ENCODE data around the gene HAUS2. TPM values are rescaled to one million over a fixed set of nuclear protein-coding genes. Genes with fewer than 3 reads are reported as not detected.

Gene HAUS2
- total RNA-seq, 1 experiment from 2014 or later, result 42.4 TPM

Other genes with a start within 250 kb of the HAUS2 start
- 0.31 TPM for gene CAPN3, start 189.3 kb upstream of the HAUS2 start, total RNA-seq (2021; ENCODE audit: unreplicated experiment)
- gene ZNF106, start 57.7 kb upstream of the HAUS2 start, total RNA-seq (2021; ENCODE audit: unreplicated experiment), result 64.3 TPM
- gene SNAP23, start 53.2 kb upstream of the HAUS2 start, total RNA-seq (2021; ENCODE audit: unreplicated experiment), result 48.9 TPM
- 39.2 TPM for gene LRRC57, start within 50 bp of the HAUS2 start, total RNA-seq (2021; ENCODE audit: unreplicated experiment)
- 13.4 TPM for gene STARD9, start 26.8 kb downstream of the HAUS2 start, total RNA-seq (2021; ENCODE audit: unreplicated experiment)
- 41.1 TPM for gene CDAN1, start 188.3 kb downstream of the HAUS2 start, total RNA-seq (2021; ENCODE audit: unreplicated experiment)

Measured in Panc1 (cell line).